Retina (tissue), 1 donor: ENCODE data around the gene OTUB1.
"Not testable (repeated sequence)": the region's sequence is repeated elsewhere in the genome, so short reads cannot be mapped to it uniquely, and the experiment has no call there.

ENCODE experiments used
- DNase-seq: peaks from one replicate; pipeline ENCODE4 v3.0.0-alpha.2; 2016

The OTUB1 gene

GRCh38 chr11:63986156-63986931, at the start of gene OTUB1:
TSS of gene OTUB1 (plus strand) at chr11:63986438. CDS start at chr11:63986457, 19 bp downstream.
- peak; percentile 97 for DNase-seq

- DNase-seq, result no peak
These were observed 48.3 kb upstream of the OTUB1 start for GRCh38 chr11:63937713-63938478.

- DNase-seq, result peak; percentile 99
These were observed 47.5 kb upstream of the OTUB1 start, which contains the start of gene NAA40 for GRCh38 chr11:63938479-63939396. TSS of gene NAA40 (plus strand) at chr11:63939002. CDS start at chr11:63939097, 95 bp downstream.

GRCh38 chr11:63939397-63939891, 46.8 kb upstream of the OTUB1 start:
- peak; percentile 35 for DNase-seq

- DNase-seq, result no peak
These were observed 45.5 kb upstream of the OTUB1 start for GRCh38 chr11:63940786-63941185.

GRCh38 chr11:63941901-63942300, 44.3 kb upstream of the OTUB1 start:
- no peak for DNase-seq

- no peak for DNase-seq
These were observed 43.4 kb upstream of the OTUB1 start for GRCh38 chr11:63942803-63943202.

- no peak for DNase-seq
These were observed 41.3 kb upstream of the OTUB1 start for GRCh38 chr11:63944987-63945386.

- peak; percentile 80 for DNase-seq
These were observed 40.6 kb upstream of the OTUB1 start for GRCh38 chr11:63945477-63946163.

GRCh38 chr11:63951779-63952536, 34.3 kb upstream of the OTUB1 start:
- DNase-seq, result no peak

- no peak for DNase-seq
These were observed 33.7 kb upstream of the OTUB1 start for GRCh38 chr11:63952570-63952969.

- DNase-seq, result no peak
These were observed 28.2 kb upstream of the OTUB1 start for GRCh38 chr11:63958008-63958407.

GRCh38 chr11:63961608-63962412, 24.4 kb upstream of the OTUB1 start:
- no peak for DNase-seq

- not testable (repeated sequence) for DNase-seq
These were observed 22.3 kb upstream of the OTUB1 start for GRCh38 chr11:63963895-63964294.

GRCh38 chr11:63966444-63966843, 19.8 kb upstream of the OTUB1 start:
- no peak for DNase-seq

GRCh38 chr11:63969461-63969860, 16.8 kb upstream of the OTUB1 start:
- DNase-seq, result no peak

GRCh38 chr11:63970902-63971301, 15.3 kb upstream of the OTUB1 start:
- no peak for DNase-seq

GRCh38 chr11:63973912-63974258, 12.4 kb upstream of the OTUB1 start:
- DNase-seq, result not testable (repeated sequence)

GRCh38 chr11:63974259-63975143, 11.7 kb upstream of the OTUB1 start, which contains the start of gene COX8A:
TSS of gene COX8A (plus strand) at chr11:63974620. CDS start at chr11:63974681, 61 bp downstream.
- DNase-seq, result peak; percentile 98
